ENCODE data around the gene SLC25A11. TPM values are rescaled to one million over a fixed set of nuclear protein-coding genes. Genes with fewer than 3 reads are reported as not detected.

The SLC25A11 gene
- total RNA-seq, 1 donor from 2014 or later: 44.7 TPM

DNA sequence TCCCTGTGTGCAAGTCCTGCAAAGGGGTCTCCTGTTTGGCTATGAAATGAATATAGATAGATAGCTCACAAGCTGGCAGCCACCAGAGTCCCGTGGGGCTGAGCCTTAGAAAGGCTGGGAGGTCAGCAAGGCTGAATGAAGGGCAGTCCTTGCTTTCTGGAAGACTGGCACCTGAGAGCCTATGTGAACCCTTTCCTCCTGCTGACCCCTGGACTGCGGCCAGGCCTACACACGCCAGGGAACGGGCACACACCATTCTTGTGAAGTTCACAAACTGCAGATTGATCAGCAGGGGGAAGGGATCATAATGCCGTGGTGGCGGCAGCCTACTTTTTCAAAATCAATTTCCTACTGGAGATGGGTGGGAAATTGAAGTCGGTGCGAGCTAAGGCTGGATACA, 41.5 kb downstream of the SLC25A11 start:
- Histone ChIP-seq H3K27me3 (ENCODE audit: control insufficient read depth, insufficient read depth, low read length) (peaks cover 26% of the 10 kb centered on the region), H3K4me3 (ENCODE audit: low read depth, low read length) (no peak overlapping the region), H3K36me3 (ENCODE audit: control insufficient read depth, insufficient read depth, low read length) (no peaks in the 10 kb centered on the region)
- TF ChIP-seq, protein P1, sequence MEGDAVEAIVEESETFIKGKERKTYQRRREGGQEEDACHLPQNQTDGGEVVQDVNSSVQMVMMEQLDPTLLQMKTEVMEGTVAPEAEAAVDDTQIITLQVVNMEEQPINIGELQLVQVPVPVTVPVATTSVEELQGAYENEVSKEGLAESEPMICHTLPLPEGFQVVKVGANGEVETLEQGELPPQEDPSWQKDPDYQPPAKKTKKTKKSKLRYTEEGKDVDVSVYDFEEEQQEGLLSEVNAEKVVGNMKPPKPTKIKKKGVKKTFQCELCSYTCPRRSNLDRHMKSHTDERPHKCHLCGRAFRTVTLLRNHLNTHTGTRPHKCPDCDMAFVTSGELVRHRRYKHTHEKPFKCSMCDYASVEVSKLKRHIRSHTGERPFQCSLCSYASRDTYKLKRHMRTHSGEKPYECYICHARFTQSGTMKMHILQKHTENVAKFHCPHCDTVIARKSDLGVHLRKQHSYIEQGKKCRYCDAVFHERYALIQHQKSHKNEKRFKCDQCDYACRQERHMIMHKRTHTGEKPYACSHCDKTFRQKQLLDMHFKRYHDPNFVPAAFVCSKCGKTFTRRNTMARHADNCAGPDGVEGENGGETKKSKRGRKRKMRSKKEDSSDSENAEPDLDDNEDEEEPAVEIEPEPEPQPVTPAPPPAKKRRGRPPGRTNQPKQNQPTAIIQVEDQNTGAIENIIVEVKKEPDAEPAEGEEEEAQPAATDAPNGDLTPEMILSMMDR (IDR thresholded peaks at IDR 0.05; ENCODE audit: insufficient read depth, low read length, poor library complexity, severe bottlenecking): no peak
- DNase-seq (ENCODE audit: low read depth): no peak

DNA sequence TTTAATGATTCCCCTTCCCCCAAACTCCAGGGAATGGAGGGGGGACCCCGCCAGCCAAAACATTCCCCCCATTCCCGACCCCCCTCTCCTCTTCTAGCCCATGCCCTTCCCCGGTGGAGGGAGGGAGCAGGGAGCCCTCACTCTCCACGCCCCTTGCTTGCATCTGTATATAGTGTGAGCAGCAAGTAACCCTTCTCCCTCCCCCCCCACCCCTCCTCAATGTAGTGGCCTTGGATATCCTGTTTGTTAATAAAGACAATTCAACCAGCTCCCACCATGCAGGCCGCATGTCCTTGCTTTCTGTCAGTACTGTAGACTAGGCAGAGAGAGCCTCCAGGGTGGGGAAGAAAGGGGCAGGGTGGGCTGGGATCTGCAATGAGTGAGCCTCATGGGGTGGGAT, 42.1 kb downstream of the SLC25A11 start:
- Histone ChIP-seq H3K27me3 (ENCODE audit: control insufficient read depth, insufficient read depth, low read length) (peaks cover 26% of the 10 kb centered on the region), H3K4me3 (ENCODE audit: low read depth, low read length) (no peak overlapping the region), H3K36me3 (ENCODE audit: control insufficient read depth, insufficient read depth, low read length) (no peaks in the 10 kb centered on the region)
- no peak for DNase-seq (ENCODE audit: low read depth)
- TF ChIP-seq, protein P1 (IDR thresholded peaks at IDR 0.05; ENCODE audit: insufficient read depth, low read length, poor library complexity, severe bottlenecking): no peak

DNA sequence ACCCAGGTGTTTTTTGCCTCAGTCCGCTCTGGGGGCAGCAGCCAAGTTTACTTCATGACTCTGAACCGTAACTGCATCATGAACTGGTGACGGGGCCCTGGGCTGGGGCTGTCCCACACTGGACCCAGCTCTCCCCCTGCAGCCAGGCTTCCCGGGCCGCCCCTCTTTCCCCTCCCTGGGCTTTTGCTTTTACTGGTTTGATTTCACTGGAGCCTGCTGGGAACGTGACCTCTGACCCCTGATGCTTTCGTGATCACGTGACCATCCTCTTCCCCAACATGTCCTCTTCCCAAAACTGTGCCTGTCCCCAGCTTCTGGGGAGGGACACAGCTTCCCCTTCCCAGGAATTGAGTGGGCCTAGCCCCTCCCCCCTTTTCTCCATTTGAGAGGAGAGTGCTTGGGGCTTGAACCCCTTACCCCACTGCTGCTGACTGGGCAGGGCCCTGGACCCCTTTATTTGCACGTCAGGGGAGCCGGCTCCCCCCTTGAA, 42.6 kb downstream of the SLC25A11 start:
- H3K36me3 ChIP-seq (ENCODE audit: control insufficient read depth, insufficient read depth, low read length): no peaks in the 10 kb centered on the region

DNA sequence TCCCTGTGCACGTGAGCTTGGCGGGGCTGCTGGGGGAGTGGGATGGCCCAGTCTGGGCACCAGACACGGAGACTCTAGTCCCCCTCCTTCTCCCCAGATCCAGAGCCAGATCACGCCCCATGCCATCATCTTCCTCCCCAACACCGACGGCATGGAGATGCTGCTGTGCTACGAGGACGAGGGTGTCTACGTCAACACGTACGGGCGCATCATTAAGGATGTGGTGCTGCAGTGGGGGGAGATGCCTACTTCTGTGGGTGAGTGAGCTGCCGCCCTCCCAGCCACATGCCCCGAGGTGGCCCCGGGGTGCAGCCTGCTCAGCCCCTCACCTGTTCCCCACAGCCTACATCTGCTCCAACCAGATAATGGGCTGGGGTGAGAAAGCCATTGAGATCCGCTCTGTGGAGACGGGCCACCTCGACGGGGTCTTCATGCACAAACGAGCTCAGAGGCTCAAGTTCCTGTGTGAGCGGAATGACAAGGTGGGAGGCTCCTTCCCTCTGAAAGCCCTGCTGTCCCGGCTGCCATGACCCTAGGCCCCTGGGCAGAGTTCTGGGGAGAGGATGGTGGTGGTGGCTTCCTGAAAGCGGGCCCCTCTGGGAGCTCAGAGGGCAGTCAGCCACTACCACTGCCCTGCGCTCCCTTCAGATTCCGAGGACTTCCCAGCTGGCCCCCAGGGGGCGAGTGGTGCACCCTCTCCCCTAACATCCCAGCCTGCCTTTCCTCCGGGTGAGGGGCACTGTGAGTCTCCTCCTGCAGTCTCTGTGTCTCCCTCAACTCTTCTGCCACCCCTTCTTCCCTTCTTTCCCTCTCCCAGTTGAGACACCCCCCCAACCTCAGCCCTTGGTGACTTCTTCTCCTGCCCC, 43.3 kb downstream of the SLC25A11 start:
- H3K27me3 ChIP-seq (ENCODE audit: control insufficient read depth, insufficient read depth, low read length): peaks cover 26% of the 10 kb centered on the region
- TF ChIP-seq, protein P1 (IDR thresholded peaks at IDR 0.05; ENCODE audit: insufficient read depth, low read length, poor library complexity, severe bottlenecking): no peak
- DNase-seq (ENCODE audit: low read depth): no peak
- H3K4me3 ChIP-seq (ENCODE audit: low read depth, low read length): no peak overlapping the region
- H3K36me3 ChIP-seq (ENCODE audit: control insufficient read depth, insufficient read depth, low read length): no peaks in the 10 kb centered on the region

More for the DNA sequence above, 42.6 kb downstream of the SLC25A11 start:
- no peak overlapping the region for H3K4me3 ChIP-seq (ENCODE audit: low read depth, low read length)
- H3K27me3 ChIP-seq (ENCODE audit: control insufficient read depth, insufficient read depth, low read length): peaks cover 26% of the 10 kb centered on the region
- TF ChIP-seq, protein P1 (IDR thresholded peaks at IDR 0.05; ENCODE audit: insufficient read depth, low read length, poor library complexity, severe bottlenecking): no peak
- no peak for DNase-seq (ENCODE audit: low read depth)

DNA sequence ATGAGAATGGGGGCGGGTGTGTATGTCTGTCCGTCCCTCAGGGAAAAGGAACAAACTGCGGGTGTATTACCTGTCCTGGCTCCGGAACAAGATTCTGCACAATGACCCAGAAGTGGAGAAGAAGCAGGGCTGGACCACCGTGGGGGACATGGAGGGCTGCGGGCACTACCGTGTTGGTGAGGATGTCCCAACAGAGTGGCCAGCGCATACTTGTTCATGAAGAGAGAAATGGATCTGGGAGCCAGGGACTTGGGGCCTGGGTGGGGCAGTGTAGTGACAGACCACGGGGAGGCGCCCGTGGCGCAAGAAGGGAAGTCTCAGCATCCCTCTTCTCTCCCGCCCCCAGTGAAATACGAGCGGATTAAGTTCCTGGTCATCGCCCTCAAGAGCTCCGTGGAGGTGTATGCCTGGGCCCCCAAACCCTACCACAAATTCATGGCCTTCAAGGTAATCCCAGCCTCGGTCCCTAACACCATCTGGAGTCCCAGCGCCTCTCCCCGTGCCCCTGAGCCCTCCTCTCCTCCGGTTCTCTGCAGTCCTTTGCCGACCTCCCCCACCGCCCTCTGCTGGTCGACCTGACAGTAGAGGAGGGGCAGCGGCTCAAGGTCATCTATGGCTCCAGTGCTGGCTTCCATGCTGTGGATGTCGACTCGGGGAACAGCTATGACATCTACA, 44.1 kb downstream of the SLC25A11 start:
- peaks cover 22% of the 10 kb centered on the region for H3K27me3 ChIP-seq (ENCODE audit: control insufficient read depth, insufficient read depth, low read length)
- DNase-seq (ENCODE audit: low read depth): no peak
- no peaks in the 10 kb centered on the region for H3K36me3 ChIP-seq (ENCODE audit: control insufficient read depth, insufficient read depth, low read length)
- TF ChIP-seq, protein P1 (IDR thresholded peaks at IDR 0.05; ENCODE audit: insufficient read depth, low read length, poor library complexity, severe bottlenecking): peak; percentile 11
- H3K4me3 ChIP-seq (ENCODE audit: low read depth, low read length): no peak overlapping the region

Measured in kidney epithelial cell (primary cell).